ENCODE results near the gene COL28A1.

The COL28A1 gene

DNA sequence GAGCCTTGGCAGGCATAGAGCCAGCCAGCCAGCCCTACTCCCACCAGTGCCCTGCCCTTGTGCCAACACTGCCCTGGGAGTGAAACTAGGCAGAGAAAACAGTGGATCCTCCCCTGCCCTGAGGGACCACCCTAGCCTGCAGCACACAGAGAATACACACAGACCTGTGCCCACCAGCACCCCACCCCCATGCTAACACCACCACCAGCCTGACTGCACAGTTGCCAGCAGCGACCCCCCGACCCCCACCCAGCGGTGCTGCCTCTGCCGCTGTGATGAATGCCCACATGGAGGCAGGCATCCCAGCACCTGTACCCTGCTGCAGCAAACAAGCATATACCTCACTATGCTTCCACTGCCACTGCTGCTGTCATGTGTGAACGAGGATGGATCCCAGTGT is 21.6 kb upstream of the COL28A1 start:
- no peak for DNase-seq

DNA sequence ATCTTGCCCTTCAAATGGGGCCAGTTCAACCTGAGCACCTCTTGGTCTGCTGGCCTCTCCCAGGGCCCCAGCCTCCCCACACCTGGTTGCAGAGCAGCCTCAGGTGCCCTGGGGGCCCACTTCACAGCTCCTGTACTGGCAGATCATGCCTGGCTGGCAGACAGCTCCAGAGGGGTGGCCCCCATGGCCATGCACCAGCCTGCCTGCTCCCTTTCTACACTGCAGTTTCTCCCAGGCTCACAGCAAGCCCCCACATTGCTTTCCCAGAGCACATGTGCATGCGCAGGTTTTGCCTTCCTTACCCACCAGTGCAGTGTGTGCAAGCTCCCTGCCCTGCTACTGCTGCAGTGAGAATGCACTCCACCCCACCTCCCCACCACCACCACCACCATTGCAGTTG is 21.2 kb upstream of the COL28A1 start:
- DNase-seq, result no peak

DNA sequence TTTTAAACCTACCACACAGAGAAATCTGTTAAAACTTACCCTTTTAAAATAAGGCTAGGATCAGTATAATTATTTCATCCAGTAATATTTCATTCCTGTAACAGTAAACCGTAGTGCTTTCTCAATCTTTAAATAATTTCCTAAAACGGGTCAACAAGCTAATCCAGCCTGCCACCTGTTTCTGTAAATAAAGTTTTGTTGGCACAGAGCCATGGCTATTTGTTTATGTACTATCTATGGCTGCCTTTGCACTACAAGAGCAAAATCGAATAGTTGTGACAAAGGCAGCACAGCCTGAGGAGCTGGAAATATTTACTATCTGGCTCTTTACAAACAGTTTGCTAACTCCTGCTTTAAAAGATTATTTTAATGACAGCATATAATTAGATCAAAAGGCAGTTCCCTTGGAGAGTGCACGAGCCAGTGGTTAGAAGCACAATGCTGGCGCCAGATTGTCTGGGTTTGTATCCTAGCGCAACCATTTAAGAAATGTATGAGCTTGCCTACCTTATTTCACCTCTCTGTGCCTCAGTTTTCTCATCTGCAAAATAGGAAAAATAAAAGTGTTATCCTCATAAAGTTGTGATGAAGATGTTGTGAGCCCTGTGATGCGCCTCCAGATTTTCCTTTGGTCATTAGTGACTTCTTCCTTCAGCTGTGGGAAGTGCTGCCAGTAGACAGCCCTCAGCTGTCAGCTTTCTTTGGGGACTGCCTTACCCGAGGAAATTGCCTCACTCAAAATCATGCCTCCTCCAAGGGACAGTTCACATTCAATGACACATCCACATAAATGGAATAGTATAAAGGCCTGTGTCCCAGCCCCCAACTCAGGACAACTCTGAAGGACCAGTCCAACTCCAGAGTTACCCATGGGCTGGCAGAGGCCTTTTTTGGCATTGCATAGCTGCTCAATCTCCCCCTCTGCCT is 19.2 kb upstream of the COL28A1 start:
- DNase-seq, result peak; percentile 92

DNA sequence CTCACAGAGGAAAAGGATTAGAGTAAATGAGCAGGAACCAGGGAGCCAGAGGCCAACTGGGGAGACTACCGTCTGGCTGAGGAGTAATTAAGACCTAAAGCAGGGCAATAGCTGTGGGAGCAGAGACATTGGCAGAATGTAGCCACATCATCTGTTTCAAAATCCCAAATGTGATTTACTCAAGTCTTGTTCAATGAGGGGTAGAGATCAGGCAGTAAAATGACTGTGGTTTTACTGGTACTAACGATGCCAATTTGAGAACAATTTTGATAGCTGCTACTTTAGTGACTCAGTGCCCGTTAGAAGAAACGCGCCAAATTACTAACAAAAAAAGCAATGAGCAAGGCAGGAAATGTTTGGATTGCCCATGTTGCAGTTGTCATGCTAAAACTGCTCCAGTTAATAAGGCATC is 18.4 kb upstream of the COL28A1 start:
- no peak for DNase-seq

DNA sequence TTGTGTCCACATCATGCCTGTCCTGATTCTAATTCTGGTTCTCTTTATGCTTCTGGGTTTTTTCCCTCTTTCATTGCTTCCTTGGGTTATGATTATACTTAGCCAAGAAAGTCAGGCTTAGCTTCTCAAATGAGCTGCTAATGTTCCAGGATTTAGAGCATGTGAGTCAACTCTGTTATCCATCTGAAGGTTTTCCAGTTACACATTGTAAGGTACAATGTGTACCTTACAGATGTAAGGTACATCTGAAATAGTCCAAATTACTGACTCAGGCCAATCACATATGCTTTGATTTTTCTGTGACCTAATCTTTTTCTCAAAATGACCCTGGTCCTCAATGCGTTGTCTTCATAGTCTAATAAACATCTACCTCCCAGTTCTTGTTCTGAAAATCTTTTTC is 17.7 kb upstream of the COL28A1 start:
- no peak for DNase-seq

DNA sequence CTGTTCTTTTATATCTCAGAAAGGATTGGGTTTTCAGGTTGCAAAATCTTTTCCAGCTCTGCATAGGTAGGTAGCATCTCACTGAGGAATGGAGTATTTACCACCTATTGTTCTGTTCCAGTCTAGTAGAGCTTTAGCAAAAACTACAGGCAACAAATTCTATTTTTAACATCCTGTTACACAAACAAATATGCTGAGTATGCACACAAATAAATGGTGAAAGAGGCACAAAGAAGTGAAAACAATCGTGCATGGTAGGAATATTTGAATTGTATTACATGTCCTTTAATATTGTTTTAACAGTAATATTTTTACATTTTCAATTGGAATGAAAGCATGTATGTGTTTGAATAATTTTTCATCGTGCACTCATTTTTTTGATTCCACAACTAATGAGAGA is 16.5 kb upstream of the COL28A1 start:
- DNase-seq, result no peak

DNA sequence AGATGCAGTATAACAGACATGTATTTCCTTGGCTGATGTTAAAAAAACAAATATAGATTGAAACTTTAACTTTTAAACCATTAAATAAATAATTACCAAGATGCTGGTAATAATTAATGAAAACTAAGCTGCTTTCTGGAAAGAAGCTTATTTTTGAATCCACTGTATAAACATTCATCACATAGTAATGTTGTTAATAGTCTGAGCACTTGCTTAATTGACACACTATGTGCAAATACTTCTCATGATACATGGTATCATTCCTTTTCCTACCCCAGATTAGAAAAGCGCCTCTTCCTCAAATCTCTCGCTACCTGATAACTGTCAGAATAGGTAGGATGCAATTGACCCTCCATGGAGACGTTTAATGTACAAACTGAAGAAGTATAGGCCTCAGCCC is 15.0 kb upstream of the COL28A1 start:
- DNase-seq, result no peak

DNA sequence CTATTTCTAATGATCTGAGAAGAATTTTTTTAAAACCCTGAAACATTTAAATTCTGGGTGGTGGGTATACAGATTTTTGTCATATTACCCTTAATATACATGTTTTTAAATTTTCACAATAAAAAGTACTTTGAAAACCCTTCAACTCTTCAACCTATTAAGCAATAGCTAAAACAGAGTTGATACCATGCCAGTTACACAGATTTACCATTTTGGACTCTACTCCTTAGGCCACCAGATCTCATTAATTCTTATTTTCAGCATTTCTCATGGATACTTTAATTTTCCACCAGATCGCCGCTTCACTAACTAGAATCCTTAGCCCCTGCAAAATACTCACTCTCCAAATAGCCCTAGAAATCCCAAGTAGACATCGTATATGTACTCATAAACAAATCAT is 12.7 kb upstream of the COL28A1 start:
- DNase-seq, result no peak

DNA sequence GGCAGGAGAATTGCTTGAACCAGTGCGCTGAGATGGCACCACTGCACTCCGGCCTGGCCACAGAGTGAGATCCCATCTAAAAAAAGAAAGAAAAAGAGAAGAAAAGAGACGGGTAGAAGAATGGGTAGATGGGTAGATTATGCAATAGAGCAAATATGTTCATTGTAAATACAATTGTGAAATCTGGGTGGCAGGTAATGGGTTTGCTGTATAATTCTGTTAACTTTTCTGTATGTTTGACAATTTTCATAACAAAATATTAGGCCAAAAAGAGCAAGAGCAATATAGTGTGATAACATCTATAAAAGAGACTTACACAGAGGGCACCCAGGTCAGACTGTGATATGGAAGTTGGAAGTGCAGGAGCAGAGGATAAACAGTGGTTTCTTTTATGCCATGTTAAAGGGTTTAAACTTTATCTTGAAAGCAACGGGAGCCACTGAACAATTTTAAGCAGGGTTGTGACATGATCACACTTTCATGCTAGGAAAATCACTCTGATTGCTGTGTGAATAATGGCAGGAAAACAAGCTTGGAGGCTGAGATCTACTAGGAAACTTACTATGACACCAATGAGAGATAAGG is 6.7 kb upstream of the COL28A1 start:
- no peak for DNase-seq

DNA sequence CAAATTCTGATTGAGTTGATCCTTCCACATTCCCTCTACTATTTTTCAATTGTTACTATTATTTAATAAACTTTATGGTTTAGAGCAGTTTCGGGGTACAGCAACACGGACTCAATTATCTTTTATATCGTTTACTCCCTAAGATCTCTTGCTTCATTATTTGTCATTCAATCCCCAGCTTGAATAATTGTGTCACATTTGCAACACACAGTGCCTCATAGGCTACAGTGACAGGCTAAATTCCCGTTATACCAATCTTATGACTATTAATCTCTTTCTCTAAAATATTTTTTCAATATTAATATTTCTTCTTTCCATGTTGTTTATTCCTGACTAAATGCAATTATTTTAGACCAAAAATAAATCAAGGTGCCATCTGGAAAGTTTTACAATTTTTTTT is 4.0 kb upstream of the COL28A1 start:
- no peak for DNase-seq

DNA sequence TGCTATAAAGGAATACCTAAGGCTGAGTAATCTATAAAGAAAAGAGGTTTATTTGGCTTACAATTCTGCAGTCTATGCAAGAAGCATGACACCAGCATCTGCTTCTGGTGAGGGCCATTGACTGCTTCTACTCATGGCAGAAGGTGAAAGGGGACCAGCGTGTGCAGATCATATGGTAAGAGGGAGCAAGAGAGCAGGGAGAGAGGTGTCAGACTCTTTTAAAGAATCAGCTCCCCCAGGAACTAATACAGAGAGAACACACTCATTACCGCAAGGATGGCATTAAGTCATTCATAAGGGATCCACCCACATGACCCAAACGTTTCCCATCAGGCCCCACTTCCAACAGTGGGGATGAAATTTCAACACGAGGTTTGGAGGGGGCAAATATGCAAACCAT is 3.5 kb upstream of the COL28A1 start:
- DNase-seq, result no peak

DNA sequence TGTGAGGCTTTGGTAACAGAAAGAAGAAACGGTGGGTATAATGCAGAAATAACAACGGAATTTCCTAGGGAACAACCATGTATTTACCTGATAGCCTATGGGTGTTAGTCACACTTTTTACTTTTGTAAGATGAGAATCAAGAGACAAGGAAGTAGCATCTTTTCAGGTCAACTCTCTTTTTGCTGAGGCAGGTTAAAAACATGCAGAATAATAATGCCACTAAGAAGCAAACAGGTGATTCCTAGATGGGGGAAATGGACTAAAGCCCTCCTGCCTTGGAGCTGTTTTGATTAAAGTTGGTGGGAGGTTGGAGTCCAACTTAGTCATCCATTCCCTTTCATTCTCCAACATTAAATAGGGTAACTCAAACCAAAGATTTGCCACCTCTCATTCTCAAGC is 2.0 kb upstream of the COL28A1 start:
- no peak for DNase-seq

DNA sequence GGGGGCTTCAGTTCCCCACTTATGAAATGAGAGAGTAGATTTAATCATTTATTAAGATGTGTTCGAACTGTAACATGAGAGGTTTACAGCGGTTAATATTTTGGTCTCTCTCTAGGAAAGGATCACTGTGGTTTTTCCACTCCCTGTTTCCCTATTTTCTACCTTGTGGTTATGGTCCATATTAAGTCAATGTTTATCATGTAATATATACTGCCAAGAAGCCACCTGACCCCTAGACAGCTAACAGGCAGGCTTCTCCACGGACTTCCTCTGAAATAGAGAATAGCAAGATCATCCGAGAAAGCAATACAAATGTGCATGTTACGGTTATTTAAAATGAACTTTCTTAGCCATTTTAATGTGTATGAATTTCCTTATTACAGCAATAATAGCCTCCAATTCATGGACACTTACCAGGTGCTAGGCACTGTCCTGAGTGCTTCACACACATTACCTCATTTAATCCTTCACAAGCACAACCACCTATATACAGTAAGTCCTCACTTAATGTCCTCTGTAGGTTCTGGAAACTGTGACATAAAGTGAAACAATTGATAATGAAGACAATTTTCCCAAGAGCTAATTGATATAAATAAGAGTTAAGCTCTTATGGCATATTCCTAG is 835 bp upstream of the COL28A1 start:
- DNase-seq, result no peak

DNA sequence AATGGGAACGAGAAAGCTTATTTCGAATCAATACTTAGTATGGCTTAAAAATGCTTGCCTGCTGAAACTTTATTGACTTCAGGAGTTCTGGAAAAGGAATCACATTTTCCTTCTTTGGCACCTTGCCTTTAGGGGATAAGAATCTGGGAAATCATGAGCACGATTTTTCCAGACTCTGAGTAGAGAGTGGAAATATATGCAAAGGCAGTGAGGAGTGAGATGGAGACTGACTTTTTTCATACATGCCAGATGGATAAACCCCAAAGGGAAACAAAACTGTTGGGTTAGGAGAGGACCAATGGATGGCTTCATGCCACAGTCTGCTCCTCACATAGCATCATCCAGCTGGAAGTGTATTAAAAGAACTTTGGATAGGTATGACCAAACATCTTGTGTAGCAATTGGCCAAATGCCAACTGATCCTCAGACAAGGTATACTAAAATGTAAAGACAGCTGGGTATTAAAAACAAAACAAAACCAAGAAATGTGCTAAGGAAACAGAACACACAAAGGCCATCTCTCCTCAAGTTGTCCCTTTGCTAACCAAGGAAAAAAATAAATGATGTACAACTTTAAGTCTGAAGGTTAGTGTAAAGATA is 1.7 kb downstream of the COL28A1 start:
- DNase-seq, result no peak

DNA sequence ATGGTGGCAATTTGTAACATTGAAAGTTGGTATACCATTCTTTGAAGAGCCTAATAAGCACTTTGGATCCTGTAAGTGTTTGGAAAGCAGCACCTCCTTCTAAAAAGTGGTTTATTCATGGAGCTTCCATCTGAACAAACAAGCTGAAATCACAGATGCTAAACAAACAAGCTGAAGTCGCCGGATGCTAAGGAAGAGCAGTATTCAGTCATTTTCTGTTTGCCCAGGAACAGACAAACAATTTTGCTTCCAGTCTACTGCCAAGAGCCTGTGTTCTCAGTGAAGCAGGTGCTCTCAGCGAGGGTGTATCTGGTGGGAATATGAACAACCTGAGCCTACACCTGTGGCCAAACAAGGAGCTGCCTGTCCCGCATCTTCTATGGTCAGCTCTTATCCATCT is 6.3 kb downstream of the COL28A1 start:
- DNase-seq, result no peak

DNA sequence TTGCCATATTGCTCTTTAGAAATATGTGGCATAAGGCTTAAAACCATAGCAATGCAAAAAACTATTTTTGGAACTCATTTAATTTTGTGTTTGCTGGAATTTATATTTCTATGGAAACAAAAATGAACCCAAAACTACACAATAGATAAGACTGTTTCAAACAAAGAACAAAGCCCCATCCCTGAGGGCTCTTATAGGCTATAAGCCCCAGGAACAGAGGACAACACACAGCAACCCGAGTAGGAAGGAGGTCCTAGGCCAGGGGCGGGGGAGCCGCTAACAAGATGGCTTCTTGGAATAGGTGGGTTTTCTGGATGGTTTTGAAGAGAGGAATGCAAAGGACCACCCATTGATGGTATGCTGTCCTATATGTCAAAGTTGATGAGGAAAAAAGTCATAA is 8.6 kb downstream of the COL28A1 start:
- DNase-seq, result no peak

DNA sequence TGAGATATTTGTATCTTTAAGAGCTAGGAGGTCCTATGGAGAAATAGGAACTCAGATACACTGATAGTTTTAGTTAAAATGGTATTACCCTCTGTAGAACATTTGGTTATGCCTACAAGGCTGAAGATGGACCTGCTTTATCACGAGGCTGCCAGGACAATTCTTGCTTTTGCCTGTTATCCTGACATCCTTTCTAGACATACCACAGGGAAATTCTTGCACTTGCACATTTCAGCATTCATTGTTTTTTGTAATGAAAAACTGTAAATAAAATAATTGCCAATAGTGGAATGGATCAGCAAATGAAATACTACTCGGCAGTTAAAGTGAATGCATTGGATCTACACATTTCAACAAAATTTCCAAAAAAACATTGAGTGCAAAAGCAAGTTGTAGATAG is 9.7 kb downstream of the COL28A1 start:
- no peak for DNase-seq

DNA sequence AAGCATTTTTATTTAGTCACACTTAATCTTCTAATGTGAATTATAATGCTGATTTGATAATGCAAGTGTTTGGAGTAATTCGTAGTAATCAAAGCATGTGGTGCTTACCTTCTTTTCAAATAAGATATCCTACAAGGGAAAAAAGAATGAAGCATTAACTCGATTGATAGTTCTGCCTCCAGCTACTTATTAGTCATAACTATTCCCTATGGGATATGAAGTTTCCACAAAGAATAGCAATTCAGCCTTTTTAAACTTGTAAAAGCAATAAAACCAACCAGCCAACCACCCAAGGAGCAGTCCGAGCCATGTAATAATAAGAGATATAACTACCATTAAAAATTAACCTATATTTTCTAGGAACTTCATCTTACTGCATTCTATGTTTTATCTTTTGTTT is 11.6 kb downstream of the COL28A1 start:
- DNase-seq, result no peak

DNA sequence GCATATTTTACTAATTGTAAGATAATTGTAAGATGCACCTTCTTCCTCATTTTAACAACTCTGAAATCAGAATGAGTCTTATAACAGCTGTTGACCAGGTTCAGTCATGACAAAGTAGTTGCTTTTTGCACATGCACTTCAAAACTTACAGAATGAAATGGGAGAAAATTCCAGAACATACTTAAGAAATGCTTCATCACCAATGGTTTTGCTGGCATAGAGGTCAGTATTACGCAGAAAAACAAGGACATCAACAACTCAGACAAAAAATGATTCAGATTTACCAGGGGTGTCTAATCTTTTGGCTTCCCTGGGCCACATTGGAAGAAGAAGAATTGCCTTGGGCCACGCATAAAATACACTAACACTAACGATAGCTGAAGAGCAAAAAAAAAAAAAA is 13.3 kb downstream of the COL28A1 start:
- no peak for DNase-seq

DNA sequence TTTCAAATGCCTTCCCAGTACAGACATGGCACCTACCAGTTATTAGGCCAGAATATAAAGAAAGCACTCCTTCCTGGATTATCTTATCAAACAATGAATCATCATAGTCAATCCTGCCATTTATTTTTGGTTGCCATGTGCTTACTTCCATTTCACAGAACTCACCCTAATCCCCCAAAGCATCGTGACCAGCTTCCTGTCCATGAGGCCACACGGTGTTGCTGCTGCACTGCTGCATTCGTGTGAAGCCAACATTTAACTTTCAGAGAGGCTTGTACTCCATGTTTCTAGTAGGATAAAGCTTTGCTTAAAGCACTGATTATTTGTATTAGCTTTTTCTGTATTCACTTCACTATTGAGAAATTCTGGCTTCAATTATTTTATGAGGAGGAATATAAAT is 14.4 kb downstream of the COL28A1 start:
- no peak for DNase-seq

DNA sequence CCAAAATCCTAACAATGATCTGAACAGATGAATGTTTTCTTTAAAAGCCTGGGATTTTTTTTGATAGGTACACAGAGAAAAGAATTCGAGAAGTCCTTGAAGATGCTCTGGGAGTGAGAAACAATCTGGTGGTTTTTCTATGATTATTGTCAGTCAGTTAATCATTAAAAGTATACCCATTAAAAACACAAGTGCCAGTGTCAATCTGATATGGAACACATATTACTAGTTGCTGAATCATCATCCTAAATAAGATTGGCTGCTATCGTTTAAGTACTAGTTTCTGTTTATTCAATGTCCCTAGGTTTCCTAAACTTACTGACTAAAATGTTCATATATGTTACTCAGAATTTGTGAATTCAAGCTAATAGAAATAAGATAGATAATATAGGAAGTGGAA is 16.1 kb downstream of the COL28A1 start:
- DNase-seq, result no peak

DNA sequence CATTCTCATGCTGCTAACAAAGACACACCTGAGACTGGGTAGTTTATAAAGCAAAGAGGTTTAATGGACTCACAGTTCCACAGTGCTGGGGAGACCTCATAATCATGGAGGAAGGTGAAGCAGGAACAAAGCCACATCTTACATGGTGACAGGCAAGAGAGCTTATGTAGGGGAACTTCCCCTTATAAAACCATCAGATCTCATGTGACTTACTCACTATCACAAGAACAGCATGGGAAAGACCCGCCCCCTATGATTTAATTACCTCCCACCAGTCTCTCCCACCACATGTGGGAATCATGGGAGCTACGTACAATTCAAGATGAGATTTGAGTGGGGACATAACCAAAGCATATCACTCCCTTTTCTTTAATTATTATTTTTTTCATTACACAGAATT is 16.6 kb downstream of the COL28A1 start:
- no peak for DNase-seq

DNA sequence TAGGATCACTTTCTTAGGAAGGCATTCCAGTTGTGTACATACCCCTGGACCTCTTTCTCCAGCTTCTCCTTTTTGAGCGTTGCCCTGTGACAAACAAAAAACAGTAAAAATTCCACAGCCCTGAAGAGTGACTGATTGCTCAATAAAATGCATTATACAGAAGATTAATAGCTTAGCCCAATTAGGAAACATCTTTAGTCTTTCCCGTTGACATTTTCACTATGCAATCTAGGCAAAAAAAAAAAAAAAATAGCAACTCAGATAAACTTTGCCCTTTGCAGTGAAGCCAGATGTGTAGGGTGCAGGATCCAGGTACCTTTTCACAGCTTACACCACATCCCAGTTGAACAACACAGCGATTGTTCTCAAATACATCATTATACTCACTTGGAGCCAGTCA is 17.9 kb downstream of the COL28A1 start:
- DNase-seq, result no peak

DNA sequence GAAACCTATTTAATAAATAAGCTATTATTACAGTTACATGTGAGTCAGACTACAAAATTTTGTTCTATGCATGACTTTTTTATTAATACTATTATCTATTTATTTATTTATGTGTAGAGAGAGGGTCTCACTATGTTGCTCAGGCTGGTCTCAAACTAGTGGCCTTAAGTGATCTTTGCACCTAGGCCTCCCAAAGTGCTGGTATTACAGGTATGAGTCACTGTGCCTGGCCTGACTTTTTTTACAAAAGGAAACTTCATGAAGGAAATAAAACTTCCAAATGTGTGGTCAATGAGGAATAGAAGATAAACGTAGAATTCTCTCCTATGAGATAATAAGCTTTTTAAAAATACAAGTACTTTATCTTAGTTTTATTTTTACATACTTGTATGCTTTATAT is 19.0 kb downstream of the COL28A1 start:
- no peak for DNase-seq

Data from NCI-H1048 (cell line).